IPS-18c (cell line): ENCODE measurements around the gene OR2T1.
"Not testable (repeated sequence)": the region's sequence is repeated elsewhere in the genome, so short reads cannot be mapped to it uniquely, and the experiment has no call there.

Source experiments
- H3K4me3 ChIP-seq: 2 replicates; pipeline ENCODE4 v1.7.0; 2013; ENCODE audit warnings: low read depth, mild to moderate bottlenecking, low read length, moderate library complexity; ENCODE audit not compliant: insufficient read depth
- H3K9me3 ChIP-seq: one replicate; pipeline ENCODE4 v1.6.1; 2013; ENCODE audit warnings: mild to moderate bottlenecking, low read length, moderate library complexity; ENCODE audit not compliant: control insufficient read depth, insufficient read depth

OR2T1 gene

DNA sequence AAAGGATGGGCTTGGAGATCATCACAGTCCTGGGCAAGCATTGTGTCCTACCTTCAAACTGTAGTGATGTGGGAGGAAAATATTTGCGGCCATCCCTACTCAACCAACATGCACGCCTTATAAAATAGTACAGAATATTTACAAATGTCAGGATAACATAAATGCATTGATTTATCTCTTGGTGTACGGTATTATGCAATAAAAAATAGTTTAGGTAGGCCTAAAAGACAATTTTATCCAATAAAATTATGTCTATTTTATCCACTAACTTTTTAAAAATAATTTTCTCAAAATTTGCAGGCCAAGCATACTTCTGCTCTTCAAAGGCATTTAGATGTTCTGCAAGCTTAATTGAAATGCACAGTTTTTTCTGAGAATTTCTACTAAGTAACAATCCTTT, at the start of gene OR2T1:
Gene OR2T1, plus strand, starts transcription at position 301 of the 400 bp plus-strand sequence. CDS start 3,100 bp downstream, outside the sequence.
- Histone ChIP-seq H3K9me3 (no peaks in the 10 kb centered on the region), H3K4me3 (no peak within 1 kb of the TSS)

GRCh38 chr1:248359415-248359814, 43.4 kb upstream of the OR2T1 start:
- no peak overlapping the region for H3K4me3 ChIP-seq
- H3K9me3 ChIP-seq = peaks cover 5% of the 10 kb centered on the region

DNA sequence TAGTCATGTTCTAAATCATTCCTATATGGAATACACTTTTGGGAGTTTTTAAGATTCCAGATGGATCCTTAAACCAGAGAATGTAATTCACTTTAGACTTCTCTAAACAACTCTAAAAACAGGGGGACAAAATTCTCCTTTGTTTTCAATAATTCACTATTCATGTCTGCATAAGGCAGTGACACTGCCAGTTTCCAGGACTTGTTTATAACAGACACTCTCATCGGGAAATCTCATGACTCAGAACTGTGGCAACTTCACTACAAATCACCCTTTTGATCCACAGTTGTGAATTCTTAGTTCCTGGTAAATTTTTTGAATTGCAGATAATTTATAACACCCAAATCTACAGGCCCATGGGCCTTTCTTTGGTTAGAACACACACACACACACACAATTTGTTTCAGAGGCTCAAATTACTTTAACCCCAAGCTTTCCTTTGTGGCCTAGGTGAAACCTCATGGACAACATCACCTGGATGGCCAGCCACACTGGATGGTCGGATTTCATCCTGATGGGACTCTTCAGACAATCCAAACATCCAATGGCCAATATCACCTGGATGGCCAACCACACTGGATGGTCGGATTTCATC, 41.6 kb upstream of the OR2T1 start, which contains the start of gene OR2T4:
Gene OR2T4, plus strand, starts transcription at position 545 of the 595 bp plus-strand sequence. Its CDS starts 0 bp downstream, at position 545.
- H3K9me3 ChIP-seq = peaks cover 5% of the 10 kb centered on the region
- no peak within 1 kb of the TSS for H3K4me3 ChIP-seq

- Histone ChIP-seq H3K4me3 (no peak overlapping the region), H3K9me3 (peaks cover 4% of the 10 kb centered on the region)
Observed at GRCh38 chr1:248366609-248367008, 36.2 kb upstream of the OR2T1 start.

GRCh38 chr1:248372394-248372793, 30.5 kb upstream of the OR2T1 start:
- no peak overlapping the region for H3K4me3 ChIP-seq
- peaks cover 4% of the 10 kb centered on the region for H3K9me3 ChIP-seq

GRCh38 chr1:248373761-248374160, 29.1 kb upstream of the OR2T1 start:
- Histone ChIP-seq H3K9me3 (no peaks in the 10 kb centered on the region), H3K4me3 (no peak overlapping the region)

DNA sequence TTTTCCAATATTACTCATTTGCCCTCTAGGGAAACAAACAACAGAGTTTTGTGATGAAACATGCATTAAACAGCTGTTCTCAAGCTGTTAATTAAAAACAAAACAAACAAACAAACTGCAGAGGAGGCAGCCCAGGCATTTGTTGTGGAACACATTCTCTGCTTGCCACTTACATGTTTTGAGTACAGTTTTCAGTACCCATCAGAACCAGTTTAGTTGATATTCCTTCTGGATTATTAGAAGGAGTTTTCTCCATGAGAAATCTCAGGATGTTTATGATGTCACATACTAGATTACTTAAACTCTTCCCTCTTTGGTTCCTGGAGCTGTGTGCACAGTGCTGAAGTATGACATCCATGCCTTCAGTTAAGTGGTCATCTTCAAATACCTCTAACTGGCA, 27.4 kb upstream of the OR2T1 start, which contains the start of gene OR2T6:
Gene OR2T6, plus strand, starts transcription at position 301 of the 400 bp plus-strand sequence. CDS start 11,863 bp downstream, outside the sequence.
- Histone ChIP-seq H3K4me3 (no peak within 1 kb of the TSS), H3K9me3 (no peaks in the 10 kb centered on the region)

GRCh38 chr1:248376916-248377315, 25.9 kb upstream of the OR2T1 start:
- no peaks in the 10 kb centered on the region for H3K9me3 ChIP-seq
- H3K4me3 ChIP-seq = no peak overlapping the region

GRCh38 chr1:248380854-248381253, 22.0 kb upstream of the OR2T1 start:
- Histone ChIP-seq H3K9me3 (no peaks in the 10 kb centered on the region), H3K4me3 (no peak overlapping the region)

GRCh38 chr1:248388426-248388825, 14.4 kb upstream of the OR2T1 start:
- H3K9me3 ChIP-seq = no peaks in the 10 kb centered on the region
- H3K4me3 ChIP-seq = no peak overlapping the region

GRCh38 chr1:248393050-248393449, 9.8 kb upstream of the OR2T1 start:
- no peaks in the 10 kb centered on the region for H3K9me3 ChIP-seq

DNA sequence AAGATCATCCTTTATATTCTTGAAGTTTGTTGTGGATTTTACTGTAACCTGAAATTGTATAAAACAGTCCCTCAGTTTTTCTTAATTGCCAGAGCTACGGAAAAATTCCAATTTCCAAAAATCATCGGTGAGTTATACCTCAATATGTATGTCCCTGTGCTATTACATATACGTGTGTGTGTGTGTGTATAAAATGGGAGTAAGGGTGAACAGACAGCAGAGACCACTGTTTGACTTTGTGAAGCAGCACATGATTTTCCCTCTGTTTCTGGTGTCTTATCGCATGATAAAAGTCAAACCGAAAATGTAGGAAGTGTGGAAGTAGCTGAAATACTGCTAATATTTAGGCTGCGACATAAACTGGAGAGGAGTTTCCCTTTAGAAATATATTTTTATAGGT, 1.2 kb downstream of the OR2T1 start:
- no peak overlapping the region for H3K4me3 ChIP-seq
- H3K9me3 ChIP-seq = no peaks in the 10 kb centered on the region

More at GRCh38 chr1:248393050-248393449, 9.8 kb upstream of the OR2T1 start:
- no peak overlapping the region for H3K4me3 ChIP-seq

GRCh38 chr1:248406721-248407692, 4.2 kb downstream of the OR2T1 start:
- Histone ChIP-seq H3K4me3 (no peak overlapping the region), H3K9me3 (peaks cover 4% of the 10 kb centered on the region)

GRCh38 chr1:248416226-248416625, 13.4 kb downstream of the OR2T1 start:
- Histone ChIP-seq H3K4me3 (no peak overlapping the region), H3K9me3 (peaks cover 7% of the 10 kb centered on the region)

DNA sequence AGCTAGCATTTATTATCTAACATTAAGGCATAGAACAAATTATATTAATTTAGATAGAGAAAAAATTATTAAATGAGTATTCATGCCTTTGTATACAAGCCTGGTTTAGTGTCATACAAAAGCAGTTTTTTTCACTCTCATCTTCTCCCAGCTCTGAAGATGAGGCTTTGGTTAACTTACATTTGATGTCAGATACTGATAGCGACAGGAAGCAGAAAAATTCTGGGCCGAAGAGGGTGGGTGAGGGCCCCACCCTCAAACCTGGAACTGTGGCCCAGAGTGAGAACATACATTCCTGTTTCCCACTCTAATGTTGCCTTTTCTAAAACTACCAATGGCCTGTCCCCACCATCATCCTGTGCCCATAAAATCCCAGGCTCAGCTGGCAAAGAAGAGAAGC, 15.0 kb downstream of the OR2T1 start:
- no peak overlapping the region for H3K4me3 ChIP-seq
- peaks cover 7% of the 10 kb centered on the region for H3K9me3 ChIP-seq

- H3K4me3 ChIP-seq = no peak overlapping the region
Observed at GRCh38 chr1:248421384-248421783, 18.5 kb downstream of the OR2T1 start.

GRCh38 chr1:248427526-248428191, 24.8 kb downstream of the OR2T1 start:
- not testable (repeated sequence) for H3K9me3 ChIP-seq, H3K4me3 ChIP-seq

More at GRCh38 chr1:248421384-248421783, 18.5 kb downstream of the OR2T1 start:
- H3K9me3 ChIP-seq = peaks cover 7% of the 10 kb centered on the region
